Measurements from ENCODE around the gene FHIP2A. TPM values are rescaled to one million over a fixed set of nuclear protein-coding genes. Genes with fewer than 3 reads are reported as not detected.
"Not testable (repeated sequence)": the region's sequence is repeated elsewhere in the genome, so short reads cannot be mapped to it uniquely, and the experiment has no call there.

The FHIP2A gene
- total RNA-seq = 10 to 100 TPM; 14.8 to 29.7 (median 15.0) TPM
- long read RNA-seq, donor 1, full-length matches to known transcripts = 17 of 24 reads
- long read RNA-seq, donor 1, partial matches to known transcripts = 5 of 24 reads
- long read RNA-seq, donor 1, other reads (novel, unspliced or antisense) = 2 of 24 reads
- long read RNA-seq, donor 2, full-length matches to known transcripts = 3 of 3 reads
- long read RNA-seq, donor 2, partial matches to known transcripts = 0 of 3 reads
- long read RNA-seq, donor 2, other reads (novel, unspliced or antisense) = 0 of 3 reads

GRCh38 chr10:114821293-114821914 lies at the start of gene FHIP2A:
Gene FHIP2A, plus strand, starts transcription at chr10:114821780. Its CDS starts 299 bp downstream, at chr10:114822079.
- ATAC-seq = peak; percentile 97

DNA sequence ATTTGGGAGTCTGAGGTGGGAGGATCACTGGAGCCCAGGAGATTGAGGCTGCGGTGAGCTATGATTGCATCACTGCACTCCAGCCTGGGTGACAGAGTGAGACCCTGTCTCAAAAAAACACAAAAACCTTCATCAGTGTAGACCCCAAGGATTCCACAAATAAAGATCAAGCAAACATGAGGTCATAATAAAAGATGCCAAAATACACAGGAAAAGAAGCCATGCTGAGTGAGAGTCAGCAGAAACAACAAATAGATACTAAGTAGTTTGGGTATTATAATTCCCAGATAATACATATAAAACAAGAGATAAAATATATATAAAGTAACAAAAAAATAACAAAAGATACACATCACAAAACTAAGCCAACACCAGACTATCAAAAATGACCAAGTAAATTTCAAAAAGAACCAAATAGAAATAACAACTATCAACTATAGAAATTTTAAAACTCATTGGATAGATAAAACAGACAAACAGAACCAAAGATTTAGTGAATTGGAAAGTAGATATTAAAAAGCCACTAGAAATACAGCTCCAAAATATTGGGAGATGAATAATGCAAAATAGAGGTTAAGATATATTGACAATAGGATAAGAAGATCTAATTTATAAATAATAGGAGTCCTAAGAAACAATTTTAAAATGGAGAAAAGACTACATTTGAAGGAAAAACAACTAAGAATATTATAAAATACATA lies 48.9 kb upstream of the FHIP2A start:
- intact Hi-C loops (cut with DNase I, micrococcal nuclease) = no loop called here
- Histone ChIP-seq H3K4me3 (no peak overlapping the region), H3K36me3 (ENCODE audit: low read depth) (no peaks in the 10 kb centered on the region), H3K4me1 (ENCODE audit: low read depth) (no peaks in the 10 kb centered on the region), H3K9me3 (no peaks in the 10 kb centered on the region)
- ATAC-seq (no peak), DNase-seq (no peak)
- TF ChIP-seq CTCF (IDR thresholded peaks at IDR 0.05) = no peak

More at GRCh38 chr10:114821293-114821914, at the start of gene FHIP2A:
- Histone ChIP-seq H3K4me1 (ENCODE audit: low read depth) (peaks cover 22% of the 10 kb centered on the region), H3K9me3 (no peaks in the 10 kb centered on the region), H3K36me3 (ENCODE audit: low read depth) (no peaks in the 10 kb centered on the region), H3K4me3 (peak within 1 kb of the TSS; percentile 94)
- TF ChIP-seq CTCF (IDR thresholded peaks at IDR 0.05) = peak; percentile 81
- peak; percentile 86 to 92 (median 89) for DNase-seq
- intact Hi-C loops (cut with DNase I, micrococcal nuclease) = no loop called here

DNA sequence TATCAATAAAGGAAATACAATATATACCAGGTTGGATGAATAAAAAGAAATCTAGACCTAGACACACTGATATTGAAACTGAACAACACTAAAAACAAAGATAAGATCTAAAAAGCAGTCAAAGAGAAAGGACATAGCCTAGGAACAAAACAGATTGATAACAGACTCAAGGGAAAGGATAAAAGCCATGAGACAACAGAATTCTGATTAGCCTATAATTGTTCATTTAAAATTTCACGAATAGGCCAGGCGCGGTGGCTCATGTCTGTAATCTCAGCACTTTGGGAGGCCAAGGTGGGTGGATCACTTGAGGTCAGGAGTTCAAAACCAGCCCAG lies 48.4 kb upstream of the FHIP2A start:
- Histone ChIP-seq H3K4me3 (no peak overlapping the region), H3K4me1 (ENCODE audit: low read depth) (no peaks in the 10 kb centered on the region), H3K9me3 (no peaks in the 10 kb centered on the region), H3K36me3 (ENCODE audit: low read depth) (no peaks in the 10 kb centered on the region)
- intact Hi-C loops (cut with DNase I, micrococcal nuclease) = no loop called here
- no peak for DNase-seq
- TF ChIP-seq CTCF (IDR thresholded peaks at IDR 0.05) = no peak
- no peak for ATAC-seq

DNA sequence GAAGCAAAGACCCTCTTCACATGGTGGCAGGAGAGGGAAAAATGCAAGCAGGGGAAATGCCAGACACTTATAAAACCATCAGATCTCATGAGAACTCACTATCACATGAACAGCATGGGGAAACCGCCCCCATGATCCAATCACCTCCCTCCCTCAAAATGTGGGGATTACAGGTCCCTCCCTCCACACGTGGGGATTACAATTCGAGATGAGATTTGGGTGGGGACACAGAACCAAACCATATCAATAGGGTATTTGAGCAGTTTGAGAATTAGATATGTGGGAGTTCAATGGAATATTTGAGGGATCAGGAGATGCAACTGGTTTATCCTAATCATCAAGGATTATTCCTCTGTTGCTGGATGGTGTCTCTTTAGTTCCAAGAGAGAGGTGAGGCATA lies 46.5 kb upstream of the FHIP2A start:
- DNase-seq; H3K9me3 ChIP-seq; intact Hi-C loops (cut with DNase I, micrococcal nuclease); ATAC-seq; H3K4me3 ChIP-seq; H3K36me3 ChIP-seq (ENCODE audit: low read depth): not testable (repeated sequence)
- H3K4me1 ChIP-seq (ENCODE audit: low read depth) = peaks cover 10% of the 10 kb centered on the region

DNA sequence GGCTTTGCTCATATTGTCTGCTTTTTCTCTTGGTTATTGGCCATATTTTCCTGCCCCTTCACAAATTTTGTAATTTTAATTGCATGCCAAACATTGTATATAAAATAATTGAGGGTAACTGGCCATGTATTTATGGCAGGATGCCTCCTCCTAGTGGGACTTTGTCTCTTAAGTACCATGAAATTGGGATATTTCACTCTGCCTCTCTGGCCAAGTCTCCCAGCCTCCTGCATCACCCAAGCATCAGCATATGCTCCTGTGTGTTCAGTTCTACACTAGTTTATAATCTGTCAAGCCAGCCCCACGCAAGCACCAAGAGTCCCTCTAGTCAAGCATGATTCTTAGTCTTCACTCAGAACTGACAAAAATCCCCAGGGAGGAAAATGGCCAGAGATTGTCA lies 44.2 kb upstream of the FHIP2A start:
- no peaks in the 10 kb centered on the region for H3K36me3 ChIP-seq (ENCODE audit: low read depth)
- peaks cover 18% of the 10 kb centered on the region for H3K4me1 ChIP-seq (ENCODE audit: low read depth)
- no peaks in the 10 kb centered on the region for H3K9me3 ChIP-seq
- intact Hi-C loops (cut with DNase I, micrococcal nuclease) = no loop called here
- ATAC-seq (no peak), DNase-seq (no peak)
- no peak overlapping the region for H3K4me3 ChIP-seq
- no peak for TF ChIP-seq CTCF (IDR thresholded peaks at IDR 0.05)
